ENCODE measurements around the gene SUZ12.
"Not testable (repeated sequence)": the region's sequence is repeated elsewhere in the genome, so short reads cannot be mapped to it uniquely, and the experiment has no call there.

GRCh38 chr17:31975391-31975790 is 38.6 kb downstream of the SUZ12 start:
- TF ChIP-seq POLR2A, CTCF (IDR thresholded peaks at IDR 0.05): not testable (repeated sequence)

Data from vagina (tissue), 2 donors.